ENCODE data around the gene LGALS1. TPM values are rescaled to one million over a fixed set of nuclear protein-coding genes. Genes with fewer than 3 reads are reported as not detected.

Gene LGALS1
- total RNA-seq, 1 experiment from 2014 or later, result 1,080 TPM

- RAD21 ChIA-PET (ENCODE audit: low non-redundant PET in 1 of 2, low total read pairs in 2 of 2, uncharacterized antibody in 2 of 2, unreplicated experiment in 2 of 2), result no interaction called here
- intact Hi-C loops (cut with micrococcal nuclease), result no loop called here
- Histone ChIP-seq H2AFZ (ENCODE audit: low read depth, low read length, poor library complexity, severe bottlenecking) (no peak overlapping the region), H3K4me3 (replicated peaks in 1 of 2; ENCODE audit: low read depth in 1 of 2, low read length in 2 of 2) (no peak overlapping the region), H3K36me3 (ENCODE audit: control insufficient read depth in 1 of 2, insufficient read depth in 2 of 2, low read length in 2 of 2) (peaks cover 9 to 13% of the 10 kb centered on the region in 2 experiments; a peak in 3 of 4 replicates), H3K27ac (ENCODE audit: low read depth, low read length) (no peak overlapping the region), H3K9me3 (ENCODE audit: control insufficient read depth in 1 of 2, insufficient read depth in 1 of 2, low read depth in 1 of 2, low read length in 2 of 2) (no peaks in the 10 kb centered on the region), H3K4me1 (ENCODE audit: control insufficient read depth in 1 of 2, insufficient read depth in 2 of 2, low read length in 2 of 2) (no peaks in the 10 kb centered on the region; a peak in 1 of 4 replicates), H3K79me2 (ENCODE audit: insufficient read depth, low read length) (no peaks in the 10 kb centered on the region), H3K9ac (ENCODE audit: low read length) (no peak overlapping the region), H3K9me2 (ENCODE audit: insufficient read depth) (no peaks in the 10 kb centered on the region), H4K20me1 (ENCODE audit: insufficient read depth) (no peaks in the 10 kb centered on the region), H3K4me2 (ENCODE audit: low read length) (no peak overlapping the region), H3K27me3 (ENCODE audit: insufficient read depth, low read length) (no peaks in the 10 kb centered on the region)
- TF ChIP-seq, protein P1, sequence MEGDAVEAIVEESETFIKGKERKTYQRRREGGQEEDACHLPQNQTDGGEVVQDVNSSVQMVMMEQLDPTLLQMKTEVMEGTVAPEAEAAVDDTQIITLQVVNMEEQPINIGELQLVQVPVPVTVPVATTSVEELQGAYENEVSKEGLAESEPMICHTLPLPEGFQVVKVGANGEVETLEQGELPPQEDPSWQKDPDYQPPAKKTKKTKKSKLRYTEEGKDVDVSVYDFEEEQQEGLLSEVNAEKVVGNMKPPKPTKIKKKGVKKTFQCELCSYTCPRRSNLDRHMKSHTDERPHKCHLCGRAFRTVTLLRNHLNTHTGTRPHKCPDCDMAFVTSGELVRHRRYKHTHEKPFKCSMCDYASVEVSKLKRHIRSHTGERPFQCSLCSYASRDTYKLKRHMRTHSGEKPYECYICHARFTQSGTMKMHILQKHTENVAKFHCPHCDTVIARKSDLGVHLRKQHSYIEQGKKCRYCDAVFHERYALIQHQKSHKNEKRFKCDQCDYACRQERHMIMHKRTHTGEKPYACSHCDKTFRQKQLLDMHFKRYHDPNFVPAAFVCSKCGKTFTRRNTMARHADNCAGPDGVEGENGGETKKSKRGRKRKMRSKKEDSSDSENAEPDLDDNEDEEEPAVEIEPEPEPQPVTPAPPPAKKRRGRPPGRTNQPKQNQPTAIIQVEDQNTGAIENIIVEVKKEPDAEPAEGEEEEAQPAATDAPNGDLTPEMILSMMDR (IDR thresholded peaks at IDR 0.05 in 2 of 3, conservative IDR thresholded peaks at IDR 0.05 in 1 of 3; ENCODE audit: borderline replicate concordance in 1 of 3, insufficient read depth in 1 of 3, low read depth in 2 of 3, low read length in 2 of 3), result no peak
- TF ChIP-seq TCF7L2 (IDR thresholded peaks at IDR 0.05; ENCODE audit: borderline replicate concordance, extremely low read depth, insufficient read depth, insufficient read length) (no peak), CEBPB (IDR thresholded peaks at IDR 0.05; ENCODE audit: low read depth) (no peak), EZH2 (IDR thresholded peaks at IDR 0.05) (no peak), POLR2A (IDR thresholded peaks at IDR 0.05; ENCODE audit: borderline replicate concordance, extremely low read depth, insufficient read depth, insufficient read length) (no peak), CBX3 (IDR thresholded peaks at IDR 0.05; ENCODE audit: low read depth) (no peak), ZBTB33 (IDR thresholded peaks at IDR 0.05; ENCODE audit: extremely low read depth, insufficient replicate concordance, low read length) (no peak), ZNF274 (IDR thresholded peaks at IDR 0.05; ENCODE audit: low read depth, low read length) (no peak), YY1 (IDR thresholded peaks at IDR 0.05; ENCODE audit: extremely low read depth, insufficient replicate concordance, low read depth, low read length) (no peak), ELF1 (IDR thresholded peaks at IDR 0.05; ENCODE audit: borderline replicate concordance, low read depth) (no peak)
- TF ChIP-seq, protein P2, sequence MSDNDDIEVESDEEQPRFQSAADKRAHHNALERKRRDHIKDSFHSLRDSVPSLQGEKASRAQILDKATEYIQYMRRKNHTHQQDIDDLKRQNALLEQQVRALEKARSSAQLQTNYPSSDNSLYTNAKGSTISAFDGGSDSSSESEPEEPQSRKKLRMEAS (IDR thresholded peaks at IDR 0.05), result no peak
- POLR2A ChIA-PET, result no interaction called here
- no TSS peak for BruUV-seq (replicated peaks)
- CTCF ChIA-PET, result interaction anchor here (1.5 kb wide), 1 partner anchor 17 kb away, joined by 7 read pairs; no protein-coding TSS in a partner anchor
- ATAC-seq (no peak), DNase-seq (ENCODE audit: low read depth, low spot score) (no peak)
These were observed 49.3 kb upstream of the LGALS1 start for GRCh38 chr22:37626144-37626543.

Measured in HCT116 (cell line).